ENCODE measurements around the gene NCKAP5.

GRCh38 chr2:133198678-133199077, 369.6 kb downstream of the NCKAP5 start:
- no peak for TF ChIP-seq NBN (conservative IDR thresholded peaks at IDR 0.05)
- no peak for TF ChIP-seq ZNF878 (CRISPR knock-in tag; IDR thresholded peaks at IDR 0.05)
- no peak for TF ChIP-seq TP53 (CRISPR knock-in tag; conservative IDR thresholded peaks at IDR 0.05)
- TF ChIP-seq MAX (IDR thresholded peaks at IDR 0.05) = no peak
- no peak for TF ChIP-seq FOXM1 (CRISPR knock-in tag; IDR thresholded peaks at IDR 0.05)
- no peak for TF ChIP-seq ZNF24 (IDR thresholded peaks at IDR 0.05)

All from HepG2 (cell line).